Astrocyte (in vitro differentiated cells and primary cell): ENCODE measurements around the gene CD48.

Experiments used
- EZH2 ChIP-seq: IDR thresholded peaks from 2 replicates; pipeline ENCODE4 v1.6.1; 2012; ENCODE audit warnings: mild to moderate bottlenecking, low read length, inconsistent platforms; ENCODE audit not compliant: insufficient read depth
- TF ChIP-seq, protein P1 (sequence below): IDR thresholded peaks from 2 replicates; pipeline ENCODE4 v1.5.1; 2011; ENCODE audit warnings: low read depth, mild to moderate bottlenecking, inconsistent platforms, low read length, moderate library complexity; ENCODE audit not compliant: insufficient read depth

GRCh38 chr1:160739098-160739511 is 27.5 kb upstream of the CD48 start, which contains the start of gene SLAMF7:
- TF ChIP-seq, protein P1, sequence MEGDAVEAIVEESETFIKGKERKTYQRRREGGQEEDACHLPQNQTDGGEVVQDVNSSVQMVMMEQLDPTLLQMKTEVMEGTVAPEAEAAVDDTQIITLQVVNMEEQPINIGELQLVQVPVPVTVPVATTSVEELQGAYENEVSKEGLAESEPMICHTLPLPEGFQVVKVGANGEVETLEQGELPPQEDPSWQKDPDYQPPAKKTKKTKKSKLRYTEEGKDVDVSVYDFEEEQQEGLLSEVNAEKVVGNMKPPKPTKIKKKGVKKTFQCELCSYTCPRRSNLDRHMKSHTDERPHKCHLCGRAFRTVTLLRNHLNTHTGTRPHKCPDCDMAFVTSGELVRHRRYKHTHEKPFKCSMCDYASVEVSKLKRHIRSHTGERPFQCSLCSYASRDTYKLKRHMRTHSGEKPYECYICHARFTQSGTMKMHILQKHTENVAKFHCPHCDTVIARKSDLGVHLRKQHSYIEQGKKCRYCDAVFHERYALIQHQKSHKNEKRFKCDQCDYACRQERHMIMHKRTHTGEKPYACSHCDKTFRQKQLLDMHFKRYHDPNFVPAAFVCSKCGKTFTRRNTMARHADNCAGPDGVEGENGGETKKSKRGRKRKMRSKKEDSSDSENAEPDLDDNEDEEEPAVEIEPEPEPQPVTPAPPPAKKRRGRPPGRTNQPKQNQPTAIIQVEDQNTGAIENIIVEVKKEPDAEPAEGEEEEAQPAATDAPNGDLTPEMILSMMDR = no peak
- no peak for TF ChIP-seq EZH2
